HG03442 (cell line): ENCODE measurements around the gene PPP1R12A.

Source experiments
- ATAC-seq: cut with Tn5 transposase; IDR thresholded peaks from one replicate; pipeline ENCODE4 v1.9.1; 2021; ENCODE audit warnings: mild to moderate bottlenecking, moderate library complexity; ENCODE audit not compliant: unreplicated experiment

PPP1R12A gene

GRCh38 chr12:79936670-79937069, 1.8 kb upstream of the PPP1R12A start:
- ATAC-seq, result no peak

- ATAC-seq, result peak; percentile 8
Measured at GRCh38 chr12:79935624-79936345, 888 bp upstream of the PPP1R12A start.

- peak; percentile 14 for ATAC-seq
Measured at GRCh38 chr12:79934281-79935020, 446 bp downstream of the PPP1R12A start.

- ATAC-seq, result no peak
Measured at GRCh38 chr12:79933532-79934264, 1.2 kb downstream of the PPP1R12A start.

GRCh38 chr12:79933043-79933442, 1.9 kb downstream of the PPP1R12A start:
- no peak for ATAC-seq

GRCh38 chr12:79932357-79932756, 2.5 kb downstream of the PPP1R12A start:
- ATAC-seq, result no peak

- ATAC-seq, result no peak
Measured at GRCh38 chr12:79929065-79929464, 5.8 kb downstream of the PPP1R12A start.

- peak; percentile 99 for ATAC-seq
Measured at GRCh38 chr12:79927772-79928474, 7.0 kb downstream of the PPP1R12A start.

- ATAC-seq, result no peak
Measured at GRCh38 chr12:79926951-79927350, 7.9 kb downstream of the PPP1R12A start.

- no peak for ATAC-seq
Measured at GRCh38 chr12:79925492-79925891, 9.4 kb downstream of the PPP1R12A start.

- ATAC-seq, result no peak
Measured at GRCh38 chr12:79921786-79922185, 13.1 kb downstream of the PPP1R12A start.

GRCh38 chr12:79920421-79921238, 14.3 kb downstream of the PPP1R12A start:
- no peak for ATAC-seq

- no peak for ATAC-seq
Measured at GRCh38 chr12:79919762-79920161, 15.1 kb downstream of the PPP1R12A start.

- ATAC-seq, result no peak
Measured at GRCh38 chr12:79916826-79917225, 18.1 kb downstream of the PPP1R12A start.

- ATAC-seq, result no peak
Measured at GRCh38 chr12:79911889-79912656, 22.8 kb downstream of the PPP1R12A start.

- ATAC-seq, result no peak
Measured at GRCh38 chr12:79908366-79908765, 26.5 kb downstream of the PPP1R12A start.

- no peak for ATAC-seq
Measured at GRCh38 chr12:79901506-79901905, 33.4 kb downstream of the PPP1R12A start.

GRCh38 chr12:79900951-79901350, 33.9 kb downstream of the PPP1R12A start:
- no peak for ATAC-seq

- no peak for ATAC-seq
Measured at GRCh38 chr12:79900199-79900598, 34.7 kb downstream of the PPP1R12A start.
